Aorta (tissue), 5 donors: ENCODE measurements around the gene GORAB. TPM values are rescaled to one million over a fixed set of nuclear protein-coding genes. Genes with fewer than 3 reads are reported as not detected.

Experiments used
- ATAC-seq: fragments of 200-7000 bp; cut with Tn5 transposase; one replicate; pipeline ENCODE4 v1.9.1; 2022; ENCODE audit warnings: moderate library complexity; ENCODE audit not compliant: low FRiP score
- DNase-seq, 2 donors: peaks; one replicate each; pipeline ENCODE4 v3.0.0-alpha.2; 2020
- H3K27ac ChIP-seq, 2 donors: one replicate each; pipeline ENCODE4 v1.5.1; 2013; ENCODE audit warnings: low read length in 2 of 2, mild to moderate bottlenecking in 2 of 2, moderate library complexity in 2 of 2, control low read depth in 1 of 2, inconsistent platforms in 1 of 2, low read depth in 1 of 2
- H3K27me3 ChIP-seq, 2 donors: one replicate each; pipeline ENCODE4 v1.6.1; 2013; ENCODE audit warnings: control low read depth in 1 of 2, low read length in 1 of 2, mild to moderate bottlenecking in 1 of 2, moderate library complexity in 1 of 2; ENCODE audit not compliant: insufficient read depth in 2 of 2, control insufficient read depth in 1 of 2
- H3K36me3 ChIP-seq, 2 donors: one replicate each; pipeline ENCODE4 v1.6.1; 2013; ENCODE audit warnings: control low read depth in 1 of 2, low read length in 1 of 2, mild to moderate bottlenecking in 1 of 2; ENCODE audit not compliant: insufficient read depth in 2 of 2, control insufficient read depth in 1 of 2
- H3K4me1 ChIP-seq, 2 donors: one replicate each; pipeline ENCODE4 v1.6.1; 2013; ENCODE audit warnings: low read length in 2 of 2, control low read depth in 1 of 2, mild to moderate bottlenecking in 1 of 2, moderate library complexity in 1 of 2; ENCODE audit not compliant: insufficient read depth in 2 of 2, control insufficient read depth in 1 of 2
- H3K4me3 ChIP-seq, 2 donors: one replicate each; pipeline ENCODE4 v1.5.1; 2013; ENCODE audit warnings: low read length in 2 of 2, control low read depth in 1 of 2, mild to moderate bottlenecking in 1 of 2
- H3K9me3 ChIP-seq: one replicate; pipeline ENCODE4 v1.6.1; 2013; ENCODE audit warnings: mild to moderate bottlenecking, low read length; ENCODE audit not compliant: control insufficient read depth
- WGBS, 2 donors: extraction: QIAGEN DNeasy Blood & Tissue Kit; methylation state at CpG; one replicate each; pipeline ENCODE4 v1.1.7; 2013; 5-methylcytosine and 5-hydroxymethylcytosine counted together
- intact Hi-C, 2 donors: fragments of 100-400 bp; cut with DNase I; formaldehyde crosslinking; loops; one replicate each; pipeline versions ENCODE4 v1.14.2 to v1.15.0; 2022
- polyA plus RNA-seq, 2 donors: library from polyadenylated mRNA; stranded (reverse); fragments of 200-250 nt; gene quantifications; one replicate each; pipeline ENCODE4 v1.2.3, GENCODE V29; 2013
- total RNA-seq, 2 donors: library from RNA; stranded (reverse); fragmentation: NEBNext Ultra II Directional; extraction: Animal tissue kit (Norgen Biotek cat#: 25700); gene quantifications; one replicate each; pipeline ENCODE4 v1.2.1, GENCODE V29; 2021
- donor health status: healthy with polysubstance abuse.
- donor health status: Bipolar disorder and iron deficiency.
- donor health status: DM: no; HTN: no; CAD: no.
- donor health status: DM: no; HTN: no; CAD: no.
- donor health status: DM: yes; HTN: yes; CAD: no.

The GORAB gene
- total and polyA plus RNA-seq, 4 donors = 6.8 to 18.4 (median 15.6) TPM

DNA sequence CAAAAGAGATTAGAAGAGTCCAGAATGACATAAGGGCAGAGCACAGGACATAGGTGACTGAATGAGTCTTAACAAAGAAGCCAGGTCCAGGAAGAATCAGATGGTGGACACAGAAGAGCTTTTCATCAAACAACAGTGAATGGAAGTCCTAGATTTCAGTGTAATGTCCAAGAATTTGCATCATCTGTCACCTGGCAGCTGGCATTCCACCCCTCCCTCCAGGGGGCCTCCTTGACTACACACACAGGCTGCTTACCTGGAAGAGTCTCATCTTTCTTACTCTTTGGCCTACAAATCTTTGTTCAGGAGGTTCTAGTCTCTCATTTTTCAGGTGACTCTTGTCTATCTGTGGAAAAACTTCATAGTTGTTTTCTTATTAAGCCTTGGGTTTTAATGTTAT is 36.2 kb downstream of the GORAB start:
- H3K4me1 ChIP-seq = peaks cover 2 to 13% of the 10 kb centered on the region in 2 donors
- H3K36me3 ChIP-seq = no peaks in the 10 kb centered on the region
- H3K4me3 ChIP-seq = no peak overlapping the region
- intact Hi-C loops = loop anchor here in 1 of 2 donors (10.0 kb wide), 1 partner anchor 97 kb away; the partner anchor contains the start of gene PRRX1
- DNase-seq = no peak
- no peak for ATAC-seq
- no peaks in the 10 kb centered on the region for H3K9me3 ChIP-seq
- H3K27me3 ChIP-seq = no peaks in the 10 kb centered on the region
- no peak overlapping the region for H3K27ac ChIP-seq

DNA sequence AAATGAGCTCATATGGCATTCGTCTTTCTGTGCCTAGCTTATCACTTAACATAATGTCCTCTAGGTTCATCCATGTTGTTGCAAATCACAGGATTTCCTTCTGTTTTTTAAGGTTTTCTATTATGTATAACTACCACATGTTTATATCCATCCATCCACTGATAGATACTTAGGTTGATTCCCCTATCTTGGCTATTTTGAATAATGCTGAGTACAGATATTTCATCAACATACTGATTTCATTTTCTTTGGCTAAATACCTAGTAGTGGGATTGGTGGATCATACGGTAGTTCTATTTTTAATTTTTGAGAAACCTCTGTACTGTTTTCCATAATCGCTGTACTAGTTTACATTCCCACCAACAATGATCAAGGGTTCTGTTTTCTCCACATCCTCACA is 45.0 kb downstream of the GORAB start:
- WGBS, 2 donors = 44 to 47% methylated on average over 3 of the region's 3 CpGs
- H3K4me1 ChIP-seq = no peaks in the 10 kb centered on the region

DNA sequence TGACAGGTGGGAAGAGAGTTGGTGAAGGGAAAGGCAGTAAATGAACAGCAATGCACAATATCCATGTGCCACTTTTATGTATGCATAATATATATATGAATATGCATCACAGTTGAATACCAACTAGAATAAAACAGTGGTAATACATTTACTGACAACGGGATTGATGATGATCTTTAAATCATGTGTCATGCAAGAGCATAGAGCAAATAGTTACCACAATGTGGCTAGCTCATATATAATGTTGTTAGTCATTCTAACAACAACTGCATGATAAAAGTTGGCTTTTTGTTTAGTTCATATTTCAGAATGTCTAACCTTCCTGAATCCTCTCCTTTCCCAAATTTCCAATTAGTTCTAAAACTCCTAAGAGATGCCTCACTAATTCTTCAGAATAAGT is 46.4 kb downstream of the GORAB start:
- no peak for DNase-seq
- intact Hi-C loops = no loop called here
- H3K27me3 ChIP-seq = no peaks in the 10 kb centered on the region
- WGBS, 2 donors = 76 to 85% methylated on average over 1 of the region's 1 CpG
- no peak for ATAC-seq
- no peak overlapping the region for H3K27ac ChIP-seq
- H3K4me1 ChIP-seq = no peaks in the 10 kb centered on the region
- no peak overlapping the region for H3K4me3 ChIP-seq
- H3K9me3 ChIP-seq = no peaks in the 10 kb centered on the region
- H3K36me3 ChIP-seq = no peaks in the 10 kb centered on the region

More for the DNA sequence above, 45.0 kb downstream of the GORAB start:
- H3K9me3 ChIP-seq = no peaks in the 10 kb centered on the region
- no peak overlapping the region for H3K4me3 ChIP-seq
- intact Hi-C loops = no loop called here
- H3K36me3 ChIP-seq = no peaks in the 10 kb centered on the region
- H3K27ac ChIP-seq = no peak overlapping the region
- ATAC-seq (no peak), DNase-seq (no peak)
- H3K27me3 ChIP-seq = no peaks in the 10 kb centered on the region

DNA sequence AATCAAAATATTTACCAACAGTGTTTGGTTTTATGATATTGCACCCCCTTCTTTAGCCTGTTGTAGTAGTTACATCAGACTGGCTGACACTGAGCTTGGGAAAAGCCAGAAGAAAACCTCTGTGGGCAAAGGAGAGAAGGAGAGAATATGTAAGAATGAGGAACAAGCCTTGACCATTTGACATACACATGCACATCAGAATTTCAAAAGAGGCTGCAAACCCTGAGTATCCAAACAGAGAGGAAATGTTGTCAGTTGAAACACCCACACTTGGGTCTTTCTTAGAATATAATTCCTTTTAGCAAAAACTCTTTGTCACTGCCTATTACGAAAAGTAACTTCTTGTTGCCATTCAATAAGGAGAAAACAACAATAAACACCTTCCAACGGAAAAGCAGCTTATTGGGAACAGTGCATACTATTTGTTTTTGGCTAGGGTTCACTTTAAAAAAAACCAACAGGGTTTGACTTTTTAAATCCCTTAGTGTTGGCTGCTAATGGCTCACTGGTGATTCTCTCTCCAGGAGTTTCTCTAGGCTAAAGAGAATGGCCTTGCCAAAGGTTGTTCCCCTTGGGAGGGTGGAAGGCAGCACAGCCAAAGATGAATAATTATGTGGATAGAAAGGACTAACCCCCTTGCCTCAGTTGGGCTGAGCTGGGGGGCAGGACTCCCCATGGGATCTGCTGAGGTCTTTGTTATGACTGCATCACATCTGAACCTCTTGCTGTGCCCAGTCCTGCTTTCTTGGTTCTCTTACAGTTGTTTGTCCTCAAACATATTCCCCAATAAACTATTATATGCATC is 48.9 kb downstream of the GORAB start:
- Histone ChIP-seq H3K9me3 (no peaks in the 10 kb centered on the region), H3K27ac (no peak overlapping the region), H3K27me3 (no peaks in the 10 kb centered on the region), H3K4me3 (no peak overlapping the region), H3K36me3 (no peaks in the 10 kb centered on the region), H3K4me1 (no peaks in the 10 kb centered on the region)
- 44 to 50% methylated on average over 2 of the region's 2 CpGs for WGBS, 2 donors
- peak; percentile 59 for ATAC-seq
- intact Hi-C loops = no loop called here
- DNase-seq = peak in 1 of 2 donors; percentile 50

DNA sequence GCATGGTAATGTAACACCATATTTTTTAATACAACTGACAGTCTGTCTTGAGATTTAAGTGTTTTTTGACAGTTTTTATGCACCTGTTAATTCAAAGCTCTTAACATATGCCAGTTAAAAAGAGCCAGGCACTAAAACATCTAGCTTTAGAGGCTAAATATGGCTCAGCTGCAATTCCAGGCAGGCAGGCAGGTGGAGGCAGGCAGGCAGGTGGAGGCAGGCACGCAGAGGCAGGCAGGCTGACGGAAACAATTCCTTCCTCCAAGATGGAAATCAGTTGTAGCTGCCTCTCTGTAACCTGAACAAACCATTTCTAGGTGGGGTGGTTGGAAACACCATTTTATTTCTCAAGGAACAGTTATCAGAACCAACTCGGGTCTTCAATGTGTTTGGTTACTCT is 51.2 kb downstream of the GORAB start:
- intact Hi-C loops = no loop called here
- ATAC-seq (no peak), DNase-seq (no peak)
- Histone ChIP-seq H3K27me3 (no peaks in the 10 kb centered on the region), H3K36me3 (no peaks in the 10 kb centered on the region), H3K4me3 (no peak overlapping the region), H3K9me3 (no peaks in the 10 kb centered on the region), H3K27ac (no peak overlapping the region), H3K4me1 (peaks cover 0 to 5% of the 10 kb centered on the region in 2 donors)
- 88 to 94% methylated on average over 3 of the region's 3 CpGs for WGBS, 2 donors

DNA sequence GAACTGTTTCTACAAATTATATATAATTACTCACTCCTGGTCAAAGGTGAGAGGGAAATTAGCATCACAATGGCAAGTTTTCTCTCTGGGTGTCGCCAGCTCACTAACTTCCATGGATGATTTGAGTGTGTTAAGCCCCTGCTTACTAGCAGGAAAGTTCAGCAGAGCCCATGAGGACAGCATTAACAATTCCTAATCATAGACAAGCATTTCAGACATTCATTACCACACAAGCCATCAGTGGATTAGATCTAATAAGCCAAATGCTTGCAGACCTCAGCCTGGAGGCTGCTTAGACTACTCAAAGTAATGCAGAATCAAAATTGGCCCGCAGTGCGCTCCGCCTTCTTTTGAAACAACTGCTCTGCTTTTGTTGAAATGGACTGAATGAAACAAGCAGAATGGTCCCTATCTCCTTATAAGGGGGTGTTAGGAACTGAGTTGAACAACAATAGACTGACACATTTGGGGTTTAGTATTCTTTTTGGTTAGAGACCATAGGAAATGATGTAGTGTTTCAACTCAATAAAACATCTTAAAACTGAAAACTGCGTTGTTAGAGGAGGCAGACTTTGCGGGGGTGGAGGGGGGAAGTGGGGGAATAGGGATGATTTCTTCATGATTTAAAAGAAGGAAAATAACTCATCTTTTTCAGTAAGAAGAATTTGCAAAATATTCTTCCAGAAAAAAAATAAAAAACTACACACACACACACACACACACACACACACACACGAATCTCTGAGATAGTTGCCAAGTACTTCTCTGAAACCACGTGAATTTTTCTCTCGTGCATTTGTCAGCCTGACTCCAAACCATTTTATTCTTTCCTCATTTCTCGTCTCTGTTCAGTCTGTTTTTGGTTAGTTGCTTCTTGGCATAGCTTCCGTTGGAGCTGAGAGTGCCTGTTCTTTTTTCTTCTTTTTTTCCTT is 54.6 kb downstream of the GORAB start:
- Histone ChIP-seq H3K27me3 (no peaks in the 10 kb centered on the region), H3K9me3 (no peaks in the 10 kb centered on the region), H3K27ac (peak overlapping the region; percentile 81 to 82), H3K36me3 (no peaks in the 10 kb centered on the region), H3K4me1 (peaks cover 0 to 5% of the 10 kb centered on the region in 2 donors), H3K4me3 (peak overlapping the region; percentile 31 to 72)
- 15 to 20% methylated on average over 11 of the region's 11 CpGs for WGBS, 2 donors
- intact Hi-C loops = no loop called here
- DNase-seq = peak in 1 of 2 donors; percentile 61
- peak; percentile 80 for ATAC-seq

DNA sequence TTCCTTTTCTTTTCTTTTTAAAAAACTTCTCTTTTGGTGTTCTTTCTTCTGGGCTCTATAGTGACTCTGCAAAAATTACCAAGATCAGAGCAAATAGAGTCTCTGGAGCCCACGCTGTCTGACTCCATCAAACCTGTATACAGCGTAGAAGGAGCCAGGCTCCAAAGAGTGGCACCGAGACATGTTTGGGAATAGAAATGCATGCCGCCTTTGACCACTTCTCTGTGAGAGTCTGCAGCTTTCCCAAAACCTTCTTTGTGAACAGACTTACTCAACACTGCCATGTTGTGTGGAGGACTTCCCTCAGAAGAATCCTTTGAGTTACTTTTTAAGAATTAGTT is 55.3 kb downstream of the GORAB start:
- no peak for DNase-seq
- intact Hi-C loops = no loop called here
- peak; percentile 54 for ATAC-seq
- no peaks in the 10 kb centered on the region for H3K9me3 ChIP-seq
- H3K4me3 ChIP-seq = peak overlapping the region; percentile 31 to 72
- peaks cover 0 to 5% of the 10 kb centered on the region in 2 donors for H3K4me1 ChIP-seq
- WGBS, 2 donors = 6 to 11% methylated on average over 4 of the region's 4 CpGs
- no peaks in the 10 kb centered on the region for H3K36me3 ChIP-seq
- no peaks in the 10 kb centered on the region for H3K27me3 ChIP-seq
- peak overlapping the region; percentile 81 to 82 for H3K27ac ChIP-seq

DNA sequence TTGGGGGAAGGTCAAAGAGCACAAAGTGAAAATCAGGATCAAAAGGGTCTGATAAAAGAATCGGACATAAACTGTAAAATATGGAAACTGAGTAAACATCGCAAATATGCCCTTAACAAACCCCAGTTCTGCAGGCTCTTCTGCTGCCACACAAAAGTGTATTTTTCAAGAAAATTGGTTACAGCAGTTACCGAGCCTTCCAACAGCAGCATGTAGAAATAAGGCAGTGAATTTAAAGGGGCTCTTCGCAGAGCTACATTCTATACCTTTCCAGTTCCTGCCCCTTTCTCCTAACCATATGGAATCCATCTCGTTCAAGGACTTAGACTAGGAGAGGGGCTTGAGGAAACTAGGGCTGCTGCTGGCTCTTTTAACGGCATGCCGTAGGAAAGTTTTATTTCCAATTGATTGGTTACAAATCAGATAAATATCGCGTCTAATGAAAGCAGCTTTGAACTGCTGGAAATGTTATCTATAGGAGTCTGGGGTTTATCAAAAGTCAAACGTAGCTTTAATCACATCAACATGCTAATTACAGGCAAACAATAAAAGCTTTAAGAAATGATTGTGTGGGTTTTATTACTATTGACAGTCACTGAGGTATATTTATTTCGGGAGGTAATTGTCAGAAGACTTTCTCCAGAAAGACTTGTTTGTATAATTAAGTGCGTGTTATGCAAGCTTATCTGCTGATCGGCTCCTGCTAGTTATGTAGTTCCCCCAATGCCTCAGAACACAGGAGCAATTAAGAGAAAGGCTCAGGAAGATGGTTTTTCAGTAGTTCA is 59.1 kb downstream of the GORAB start:
- Histone ChIP-seq H3K36me3 (no peaks in the 10 kb centered on the region), H3K9me3 (no peaks in the 10 kb centered on the region), H3K27me3 (no peaks in the 10 kb centered on the region), H3K4me1 (peaks cover 3 to 5% of the 10 kb centered on the region in 2 donors), H3K27ac (no peak overlapping the region), H3K4me3 (no peak overlapping the region)
- DNase-seq (no peak), ATAC-seq (no peak)
- WGBS, 2 donors = 72 to 78% methylated on average over 13 of the region's 13 CpGs
- intact Hi-C loops = no loop called here
